Smooth muscle cell of bladder (primary cell): Measurements from ENCODE around the gene PTPRG. TPM values are rescaled to one million over a fixed set of nuclear protein-coding genes. Genes with fewer than 3 reads are reported as not detected.

Experiments used
- total RNA-seq: library from RNA; depleted of rRNA; stranded (reverse); fragments of >200 nt; gene quantifications from 2 replicates; pipeline ENCODE4 v1.2.3, GENCODE V29; 2014

PTPRG gene
- 35.8 and 42.1 TPM in 2 replicates for total RNA-seq

DNA sequence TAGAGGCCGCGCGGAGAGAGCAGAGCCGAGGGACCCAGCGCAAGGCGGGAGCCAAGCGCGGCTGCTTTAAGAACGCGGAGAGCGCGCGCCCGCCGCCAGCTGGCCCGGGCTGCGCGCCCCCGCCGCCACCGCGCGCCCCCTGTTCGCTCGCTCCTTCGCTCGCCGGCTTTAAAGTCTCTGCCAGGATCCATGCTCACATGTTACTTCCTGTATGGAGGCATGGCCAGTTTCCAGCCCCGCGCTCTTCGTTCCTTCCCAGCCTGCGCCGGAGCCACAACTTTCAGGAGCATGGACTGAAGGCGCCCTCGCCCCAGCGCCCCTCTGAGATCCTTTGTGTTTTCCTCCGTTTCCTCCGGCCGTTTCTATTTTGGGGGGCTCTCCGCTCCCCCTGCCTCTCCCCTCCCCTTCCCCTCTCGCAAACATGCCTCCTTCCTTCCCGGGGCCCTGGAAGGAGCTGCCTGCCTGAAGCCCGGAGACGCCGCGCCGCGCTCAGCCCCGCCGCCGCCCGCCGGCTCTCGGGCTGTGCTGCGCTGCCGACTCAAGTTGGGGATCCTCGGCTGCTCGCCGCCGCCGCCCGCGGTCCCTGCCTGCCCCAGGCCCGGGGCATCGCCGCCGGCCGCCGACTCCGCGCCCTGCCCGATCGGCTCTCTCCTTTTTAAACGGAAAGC is at the start of gene PTPRG:
Gene PTPRG, plus strand, starts transcription at position 198 of the 668 bp plus-strand sequence. CDS start 717 bp downstream, outside the sequence.

